ENCODE results near the gene UMPS. TPM values are rescaled to one million over a fixed set of nuclear protein-coding genes. Genes with fewer than 3 reads are reported as not detected.

UMPS gene
- total RNA-seq, 1 experiment from 2014 or later = 61.8 TPM

DNA sequence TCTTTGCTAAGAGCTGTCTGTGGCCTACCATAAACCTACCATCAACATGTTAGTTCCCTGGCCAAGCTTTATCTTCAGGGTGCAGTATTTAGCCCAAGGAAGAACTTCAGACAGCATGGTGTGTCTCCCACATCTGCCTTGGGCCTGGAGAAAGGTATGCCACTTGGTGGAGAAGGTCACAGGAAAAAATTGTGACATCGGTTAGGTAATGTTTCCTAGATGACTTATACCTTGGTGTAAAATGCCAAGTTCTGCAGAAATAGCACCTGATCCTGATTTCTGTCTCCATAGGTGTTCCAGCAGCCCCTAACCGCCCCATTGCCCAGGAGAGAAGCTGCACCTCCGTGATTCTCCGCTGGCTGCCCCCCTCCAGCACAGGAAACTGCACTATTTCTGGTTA, 33.0 kb upstream of the UMPS start:
- CTCF ChIA-PET = no interaction called here

GRCh38 chr3:124698030-124698770, 32.1 kb upstream of the UMPS start:
- Histone ChIP-seq H3K4me2 (no peak overlapping the region), H3K4me3 (no peak overlapping the region), H3K79me2 (ENCODE audit: low read depth) (no peaks in the 10 kb centered on the region), H4K20me1 (ENCODE audit: insufficient read depth) (no peaks in the 10 kb centered on the region), H2AFZ (no peak overlapping the region), H3K27ac (no peak overlapping the region), H3F3A (ENCODE audit: insufficient read depth, low read depth) (no peaks in the 10 kb centered on the region), H3K9me3 (ENCODE audit: insufficient read depth, low read depth) (no peaks in the 10 kb centered on the region), H3K27me3 (ENCODE audit: insufficient read depth, low read depth) (peaks cover 14% of the 10 kb centered on the region; the same call in 1 of the 2 replicates), H3K9me2 (ENCODE audit: insufficient read depth) (no peaks in the 10 kb centered on the region), H3K36me3 (ENCODE audit: low read depth) (no peaks in the 10 kb centered on the region), H3K4me1 (replicated peaks; ENCODE audit: insufficient read depth) (no peaks in the 10 kb centered on the region)
- no TSS peak for BruUV-seq (replicated peaks)
- TF ChIP-seq EZH2 (IDR thresholded peaks at IDR 0.05; ENCODE audit: low read depth) (no peak), CTCF (conservative IDR thresholded peaks at IDR 0.05) (no peak)
- POLR2A ChIA-PET (ENCODE audit: unreplicated experiment) = no interaction called here
- intact Hi-C loops (cut with micrococcal nuclease; ENCODE audit: unreplicated experiment) = no loop called here
- DNase-seq = no peak
- CTCF ChIA-PET = no interaction called here

More for the DNA sequence above, 33.0 kb upstream of the UMPS start:
- Histone ChIP-seq H3K27me3 (ENCODE audit: insufficient read depth, low read depth) (peaks cover 14% of the 10 kb centered on the region; the same call in 1 of the 2 replicates), H3K79me2 (ENCODE audit: low read depth) (no peaks in the 10 kb centered on the region), H3K9me2 (ENCODE audit: insufficient read depth) (no peaks in the 10 kb centered on the region), H3K9me3 (ENCODE audit: insufficient read depth, low read depth) (no peaks in the 10 kb centered on the region), H4K20me1 (ENCODE audit: insufficient read depth) (no peaks in the 10 kb centered on the region), H3K27ac (no peak overlapping the region), H3K4me2 (no peak overlapping the region), H3K36me3 (ENCODE audit: low read depth) (no peaks in the 10 kb centered on the region), H2AFZ (no peak overlapping the region), H3K4me3 (no peak overlapping the region), H3F3A (ENCODE audit: insufficient read depth, low read depth) (no peaks in the 10 kb centered on the region), H3K4me1 (replicated peaks; ENCODE audit: insufficient read depth) (no peaks in the 10 kb centered on the region)
- no peak for DNase-seq
- POLR2A ChIA-PET (ENCODE audit: unreplicated experiment) = no interaction called here
- BruUV-seq (replicated peaks) = no TSS peak
- TF ChIP-seq EZH2 (IDR thresholded peaks at IDR 0.05; ENCODE audit: low read depth) (no peak), CTCF (conservative IDR thresholded peaks at IDR 0.05) (no peak)
- intact Hi-C loops (cut with micrococcal nuclease; ENCODE audit: unreplicated experiment) = no loop called here

- H3K79me2 ChIP-seq (ENCODE audit: low read depth) = no peaks in the 10 kb centered on the region
- H2AFZ ChIP-seq = no peak overlapping the region
- POLR2A ChIA-PET (ENCODE audit: unreplicated experiment) = no interaction called here
- H3K4me3 ChIP-seq = no peak overlapping the region
- TF ChIP-seq CTCF (conservative IDR thresholded peaks at IDR 0.05) = no peak
- TF ChIP-seq EZH2 (IDR thresholded peaks at IDR 0.05; ENCODE audit: low read depth) = no peak
- H3K9me3 ChIP-seq (ENCODE audit: insufficient read depth, low read depth) = no peaks in the 10 kb centered on the region
- BruUV-seq (replicated peaks) = no TSS peak
- DNase-seq = no peak
- no peak overlapping the region for H3K27ac ChIP-seq
- H3K9me2 ChIP-seq (ENCODE audit: insufficient read depth) = no peaks in the 10 kb centered on the region
- CTCF ChIA-PET = interaction anchor here (0.6 kb wide), 1 partner anchor 14 kb away, joined by 4 read pairs; no protein-coding TSS in a partner anchor
- no peaks in the 10 kb centered on the region for H4K20me1 ChIP-seq (ENCODE audit: insufficient read depth)
- H3K36me3 ChIP-seq (ENCODE audit: low read depth) = no peaks in the 10 kb centered on the region
- H3K27me3 ChIP-seq (ENCODE audit: insufficient read depth, low read depth) = peaks cover 14% of the 10 kb centered on the region; the same call in 1 of the 2 replicates
- intact Hi-C loops (cut with micrococcal nuclease; ENCODE audit: unreplicated experiment) = no loop called here
- no peaks in the 10 kb centered on the region for H3K4me1 ChIP-seq (replicated peaks; ENCODE audit: insufficient read depth)
- no peak overlapping the region for H3K4me2 ChIP-seq
- no peaks in the 10 kb centered on the region for H3F3A ChIP-seq (ENCODE audit: insufficient read depth, low read depth)
Measured at GRCh38 chr3:124699051-124699450, 31.2 kb upstream of the UMPS start.

Data from PC-9 (cell line).